GM18909 (cell line): ENCODE measurements around the gene JSRP1.

ENCODE experiments used
- ATAC-seq: cut with Tn5 transposase; IDR thresholded peaks from one replicate; pipeline ENCODE4 v1.9.1; 2021; ENCODE audit warnings: mild to moderate bottlenecking; ENCODE audit not compliant: unreplicated experiment, poor library complexity

Gene JSRP1

GRCh38 chr19:2255982-2256685 lies at the start of gene JSRP1:
Gene JSRP1, minus strand, starts transcription at chr19:2256417. Its CDS starts 1,103 bp downstream, at chr19:2255314.
- ATAC-seq: no peak

GRCh38 chr19:2305452-2306280 lies 49.4 kb upstream of the JSRP1 start:
- no peak for ATAC-seq

- ATAC-seq: no peak
Measured at GRCh38 chr19:2303211-2303798, 47.1 kb upstream of the JSRP1 start.

- no peak for ATAC-seq
Measured at GRCh38 chr19:2302319-2303210, 46.3 kb upstream of the JSRP1 start.

GRCh38 chr19:2300533-2300932 lies 44.3 kb upstream of the JSRP1 start:
- ATAC-seq: no peak

- no peak for ATAC-seq
Measured at GRCh38 chr19:2296141-2296540, 39.9 kb upstream of the JSRP1 start.

GRCh38 chr19:2294687-2295335 lies 38.6 kb upstream of the JSRP1 start:
- ATAC-seq: no peak

- ATAC-seq: no peak
Measured at GRCh38 chr19:2291185-2291751, 35.1 kb upstream of the JSRP1 start.

GRCh38 chr19:2290441-2291184 lies 34.4 kb upstream of the JSRP1 start:
- ATAC-seq: no peak

GRCh38 chr19:2289714-2290435 lies 33.7 kb upstream of the JSRP1 start:
- ATAC-seq: no peak

GRCh38 chr19:2288818-2289713 lies 32.8 kb upstream of the JSRP1 start:
- ATAC-seq: no peak

GRCh38 chr19:2288338-2288817 lies 32.2 kb upstream of the JSRP1 start:
- no peak for ATAC-seq

- no peak for ATAC-seq
Measured at GRCh38 chr19:2287585-2288337, 31.5 kb upstream of the JSRP1 start.

GRCh38 chr19:2286402-2287140 lies 30.4 kb upstream of the JSRP1 start:
- ATAC-seq: no peak

GRCh38 chr19:2283835-2284507 lies 27.8 kb upstream of the JSRP1 start:
- ATAC-seq: no peak
